Hematopoietic multipotent progenitor cell treated with erythropoietin and hydrocortisone succinate and interleukin-3 and kit ligand, for 17 days (in vitro differentiated cells): ENCODE data around the gene PLCG2.
"Not testable (repeated sequence)": the region's sequence is repeated elsewhere in the genome, so short reads cannot be mapped to it uniquely, and the experiment has no call there.

ENCODE experiments used
- DNase-seq: peaks from one replicate; pipeline ENCODE4 v3.0.0-alpha.2; 2015; ENCODE audit warnings: low spot score

PLCG2 gene

GRCh38 chr16:81938326-81939163 is 159.5 kb downstream of the PLCG2 start:
- DNase-seq = no peak

GRCh38 chr16:81939164-81940056 is 160.3 kb downstream of the PLCG2 start:
- no peak for DNase-seq

- DNase-seq = no peak
Observed at GRCh38 chr16:81940781-81941560, 161.9 kb downstream of the PLCG2 start.

- no peak for DNase-seq
Observed at GRCh38 chr16:81942007-81942601, 163.0 kb downstream of the PLCG2 start.

- no peak for DNase-seq
Observed at GRCh38 chr16:81945665-81946064, 166.6 kb downstream of the PLCG2 start.

GRCh38 chr16:81946206-81946605 is 167.1 kb downstream of the PLCG2 start:
- DNase-seq = no peak

GRCh38 chr16:81951564-81951963 is 172.5 kb downstream of the PLCG2 start:
- no peak for DNase-seq

GRCh38 chr16:81956213-81956948 is 177.3 kb downstream of the PLCG2 start:
- DNase-seq = no peak

GRCh38 chr16:81964808-81965207 is 185.7 kb downstream of the PLCG2 start:
- no peak for DNase-seq

- DNase-seq = no peak
Observed at GRCh38 chr16:81967358-81967757, 188.3 kb downstream of the PLCG2 start.

GRCh38 chr16:81971853-81972252 is 192.8 kb downstream of the PLCG2 start:
- no peak for DNase-seq

GRCh38 chr16:81973737-81974136 is 194.6 kb downstream of the PLCG2 start:
- DNase-seq = no peak

- DNase-seq = no peak
Observed at GRCh38 chr16:81975637-81976036, 196.5 kb downstream of the PLCG2 start.

- not testable (repeated sequence) for DNase-seq
Observed at GRCh38 chr16:81977335-81977942, 198.3 kb downstream of the PLCG2 start.

GRCh38 chr16:81987121-81987520 is 208.0 kb downstream of the PLCG2 start:
- DNase-seq = no peak

- no peak for DNase-seq
Observed at GRCh38 chr16:81987706-81988105, 208.6 kb downstream of the PLCG2 start.

GRCh38 chr16:81992859-81993258 is 213.8 kb downstream of the PLCG2 start:
- no peak for DNase-seq

GRCh38 chr16:81994485-81994884 is 215.4 kb downstream of the PLCG2 start:
- no peak for DNase-seq

- no peak for DNase-seq
Observed at GRCh38 chr16:81995651-81996050, 216.6 kb downstream of the PLCG2 start.

- no peak for DNase-seq
Observed at GRCh38 chr16:81996664-81997509, 217.8 kb downstream of the PLCG2 start.
